NCI-H82 treated with DMSO at 0.1 percent for 48 hours (cell line): Measurements from ENCODE around the gene CMPK1.
"Not testable (repeated sequence)": the region's sequence is repeated elsewhere in the genome, so short reads cannot be mapped to it uniquely, and the experiment has no call there.

Source experiments
- DNase-seq: peaks from one replicate; lab custom pipeline; 2025; ENCODE audit not compliant: unreplicated experiment; lab: John Stamatoyannopoulos, UW

The CMPK1 gene

GRCh38 chr1:47333578-47333921 lies at the start of gene CMPK1:
TSS of gene CMPK1 (plus strand) at chr1:47333790. CDS start at chr1:47333946, 156 bp downstream.
- peak; percentile 74 for DNase-seq

- not testable (repeated sequence) for DNase-seq
Measured at GRCh38 chr1:47288116-47288515, 45.5 kb upstream of the CMPK1 start.

- not testable (repeated sequence) for DNase-seq
Measured at GRCh38 chr1:47294863-47295262, 38.7 kb upstream of the CMPK1 start.

GRCh38 chr1:47295579-47295978 lies 38.0 kb upstream of the CMPK1 start:
- DNase-seq: no peak

- no peak for DNase-seq
Measured at GRCh38 chr1:47298025-47298699, 35.4 kb upstream of the CMPK1 start.

- DNase-seq: no peak
Measured at GRCh38 chr1:47302472-47302871, 31.1 kb upstream of the CMPK1 start.

GRCh38 chr1:47309427-47309826 lies 24.2 kb upstream of the CMPK1 start:
- no peak for DNase-seq

GRCh38 chr1:47313915-47314664 lies 19.5 kb upstream of the CMPK1 start, which contains the start of gene STIL:
TSS of gene STIL (minus strand) at chr1:47314147. CDS start at chr1:47310319, 3,828 bp downstream.
- DNase-seq: peak; percentile 100

- no peak for DNase-seq
Measured at GRCh38 chr1:47317841-47318240, 15.7 kb upstream of the CMPK1 start.

- DNase-seq: not testable (repeated sequence)
Measured at GRCh38 chr1:47319968-47320367, 13.6 kb upstream of the CMPK1 start.

GRCh38 chr1:47323599-47324031 lies 10.0 kb upstream of the CMPK1 start:
- DNase-seq: peak; percentile 69

GRCh38 chr1:47324682-47325081 lies 8.9 kb upstream of the CMPK1 start:
- no peak for DNase-seq

GRCh38 chr1:47325528-47325927 lies 8.1 kb upstream of the CMPK1 start:
- no peak for DNase-seq

GRCh38 chr1:47326271-47326670 lies 7.3 kb upstream of the CMPK1 start:
- DNase-seq: no peak

- DNase-seq: no peak
Measured at GRCh38 chr1:47328992-47329391, 4.6 kb upstream of the CMPK1 start.

- no peak for DNase-seq
Measured at GRCh38 chr1:47330212-47330611, 3.4 kb upstream of the CMPK1 start.

GRCh38 chr1:47331875-47332274 lies 1.7 kb upstream of the CMPK1 start:
- no peak for DNase-seq

GRCh38 chr1:47332779-47333577 lies 612 bp upstream of the CMPK1 start:
- DNase-seq: no peak

GRCh38 chr1:47333922-47334764 lies 553 bp downstream of the CMPK1 start:
- DNase-seq: peak; percentile 21

- DNase-seq: no peak
Measured at GRCh38 chr1:47334765-47335435, 1.3 kb downstream of the CMPK1 start.
